Osteocyte (in vitro differentiated cells): ENCODE data around the gene CSF1. TPM values are rescaled to one million over a fixed set of nuclear protein-coding genes. Genes with fewer than 3 reads are reported as not detected.

Source experiments
- DNase-seq: peaks from one replicate; pipeline ENCODE4 v3.0.0; 2021; ENCODE audit warnings: mixed read lengths; ENCODE audit not compliant: unreplicated experiment; ENCODE audit errors: extremely low spot score
- H3K27ac Mint-ChIP-seq: one replicate; pipeline ENCODE4 v1.8.0; 2021; ENCODE audit warnings: mild to moderate bottlenecking, mixed read lengths; ENCODE audit not compliant: unreplicated experiment
- H3K27me3 Mint-ChIP-seq: one replicate; pipeline ENCODE4 v1.8.0; 2021; ENCODE audit warnings: mixed read lengths; ENCODE audit not compliant: unreplicated experiment
- H3K36me3 Mint-ChIP-seq: one replicate; pipeline ENCODE4 v1.8.0; 2021; ENCODE audit warnings: mixed read lengths; ENCODE audit not compliant: unreplicated experiment
- H3K4me1 Mint-ChIP-seq: one replicate; pipeline ENCODE4 v1.8.0; 2021; ENCODE audit warnings: mixed read lengths; ENCODE audit not compliant: unreplicated experiment
- H3K4me3 Mint-ChIP-seq: one replicate; pipeline ENCODE4 v1.8.0; 2021; ENCODE audit warnings: mild to moderate bottlenecking, moderate library complexity, mixed read lengths; ENCODE audit not compliant: unreplicated experiment
- H3K9me3 Mint-ChIP-seq: one replicate; pipeline ENCODE4 v1.8.0; 2021; ENCODE audit warnings: mixed read lengths; ENCODE audit not compliant: unreplicated experiment
- CTCF ChIP-seq: fragments of 200-600 bp; sonication (generic); IDR thresholded peaks from 2 replicates; pipeline ENCODE4 v1.5.0; 2021; ENCODE audit warnings: antibody characterized with exemption, mild to moderate bottlenecking, moderate library complexity
- total RNA-seq: library from RNA; stranded (reverse); gene quantifications from 2 replicates; pipeline ENCODE4 v1.2.1, GENCODE V29; 2021

Gene CSF1
- total RNA-seq, 1 donor from 2014 or later, result 27.9 TPM

GRCh38 chr1:109887884-109888283, 22.8 kb upstream of the CSF1 start:
- Mint-ChIP-seq H3K27me3 (no peaks in the 10 kb centered on the region), H3K27ac (no peak overlapping the region), H3K36me3 (no peaks in the 10 kb centered on the region), H3K4me1 (peaks cover 6% of the 10 kb centered on the region), H3K9me3 (no peaks in the 10 kb centered on the region), H3K4me3 (no peak overlapping the region)
- DNase-seq, result no peak
- TF ChIP-seq CTCF, result no peak

- H3K4me3 Mint-ChIP-seq, result no peak overlapping the region
- no peak overlapping the region for H3K27ac Mint-ChIP-seq
- TF ChIP-seq CTCF, result no peak
- no peaks in the 10 kb centered on the region for H3K27me3 Mint-ChIP-seq
- no peaks in the 10 kb centered on the region for H3K36me3 Mint-ChIP-seq
- H3K4me1 Mint-ChIP-seq, result peaks cover 6% of the 10 kb centered on the region
- DNase-seq, result no peak
- H3K9me3 Mint-ChIP-seq, result no peaks in the 10 kb centered on the region
These were observed 21.6 kb upstream of the CSF1 start for GRCh38 chr1:109889094-109889493.

GRCh38 chr1:109890115-109890953, 20.3 kb upstream of the CSF1 start:
- TF ChIP-seq CTCF, result no peak

GRCh38 chr1:109891930-109892329, 18.7 kb upstream of the CSF1 start:
- H3K4me1 Mint-ChIP-seq, result peaks cover 8% of the 10 kb centered on the region
- no peak for DNase-seq
- peak overlapping the region; percentile 65 for H3K27ac Mint-ChIP-seq
- H3K4me3 Mint-ChIP-seq, result no peak overlapping the region
- no peaks in the 10 kb centered on the region for H3K9me3 Mint-ChIP-seq
- no peaks in the 10 kb centered on the region for H3K36me3 Mint-ChIP-seq
- TF ChIP-seq CTCF, result no peak
- H3K27me3 Mint-ChIP-seq, result no peaks in the 10 kb centered on the region

More at GRCh38 chr1:109890115-109890953, 20.3 kb upstream of the CSF1 start:
- H3K9me3 Mint-ChIP-seq, result no peaks in the 10 kb centered on the region
- no peaks in the 10 kb centered on the region for H3K27me3 Mint-ChIP-seq
- H3K4me3 Mint-ChIP-seq, result no peak overlapping the region
- H3K36me3 Mint-ChIP-seq, result no peaks in the 10 kb centered on the region
- H3K4me1 Mint-ChIP-seq, result peaks cover 6% of the 10 kb centered on the region
- DNase-seq, result no peak
- H3K27ac Mint-ChIP-seq, result no peak overlapping the region

GRCh38 chr1:109892561-109893368, 17.9 kb upstream of the CSF1 start:
- Mint-ChIP-seq H3K36me3 (no peaks in the 10 kb centered on the region), H3K4me1 (peaks cover 8% of the 10 kb centered on the region), H3K4me3 (no peak overlapping the region), H3K9me3 (no peaks in the 10 kb centered on the region), H3K27me3 (no peaks in the 10 kb centered on the region), H3K27ac (no peak overlapping the region)
- no peak for TF ChIP-seq CTCF
- no peak for DNase-seq
